NCI-H2196 (cell line): ENCODE results near the gene TMEM218.

Source experiments
- DNase-seq: peaks from one replicate; lab custom pipeline; 2025; ENCODE audit not compliant: unreplicated experiment; lab: John Stamatoyannopoulos, UW

TMEM218 gene

DNA sequence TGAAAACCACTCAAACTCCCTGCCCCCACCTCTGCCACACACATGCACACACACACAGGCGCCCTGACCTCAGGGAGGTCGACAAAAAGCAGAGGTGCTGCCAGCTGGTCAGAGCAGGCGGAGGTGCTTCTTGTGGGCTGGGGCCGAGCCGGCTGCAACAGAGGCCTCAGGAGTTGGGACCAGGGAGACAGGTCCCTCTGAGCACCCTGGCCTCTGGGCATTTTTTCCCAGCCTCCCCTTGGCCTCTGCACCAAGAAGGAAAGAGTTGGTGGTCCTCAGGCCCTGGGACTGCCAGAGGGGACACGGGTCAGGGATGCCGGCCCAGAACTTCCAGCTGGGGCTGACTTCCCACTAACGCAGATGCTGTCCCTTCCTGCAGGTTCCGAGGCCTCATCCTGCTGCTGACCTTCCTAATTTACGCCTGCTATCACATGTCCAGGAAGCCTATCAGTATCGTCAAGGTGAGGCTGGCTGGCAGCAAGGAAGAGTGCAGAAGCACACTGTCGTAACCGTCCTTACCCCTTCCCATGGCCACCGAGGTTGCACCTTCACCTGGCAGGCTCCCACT, 35.0 kb downstream of the TMEM218 start:
- no peak for DNase-seq

DNA sequence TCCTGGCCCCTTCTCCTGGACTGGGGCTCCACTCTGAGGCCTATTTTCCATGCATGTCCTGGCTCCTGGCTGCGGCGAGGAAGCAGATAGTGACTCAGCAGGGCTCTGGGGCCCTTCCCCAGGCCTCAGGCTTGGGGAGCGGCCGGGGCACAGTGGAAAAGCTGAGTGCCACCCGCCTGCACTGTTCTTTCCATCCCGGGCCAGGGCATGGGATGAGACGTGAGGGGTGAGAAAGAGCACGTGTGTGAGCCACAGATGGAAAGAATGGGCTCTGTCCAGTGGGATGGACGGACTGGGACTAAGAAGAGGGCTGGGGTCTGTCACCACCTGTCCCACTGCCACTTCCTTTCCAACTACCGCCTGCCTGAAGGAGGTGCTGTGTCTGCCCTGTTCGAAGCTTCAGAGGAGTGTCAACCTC, 35.5 kb downstream of the TMEM218 start:
- DNase-seq = no peak

DNA sequence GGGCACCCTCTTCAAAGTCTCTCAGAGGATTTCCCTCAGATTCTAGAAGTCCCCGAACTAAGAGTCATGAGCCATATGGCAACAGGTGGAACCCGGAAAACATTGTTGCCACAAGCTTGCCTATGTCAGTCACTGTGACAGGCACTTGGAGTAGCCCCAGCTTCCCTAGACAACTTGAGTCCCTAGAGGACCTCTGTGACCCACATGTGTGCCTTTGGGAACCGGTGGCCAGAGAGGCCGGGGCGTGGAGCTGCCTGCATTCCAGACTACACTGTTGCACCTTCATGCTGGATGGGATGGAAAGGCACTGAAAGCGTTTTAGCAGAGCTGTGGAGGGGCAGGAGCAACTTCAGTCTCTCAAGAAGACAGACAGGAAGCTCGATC, 36.2 kb downstream of the TMEM218 start:
- DNase-seq = no peak

DNA sequence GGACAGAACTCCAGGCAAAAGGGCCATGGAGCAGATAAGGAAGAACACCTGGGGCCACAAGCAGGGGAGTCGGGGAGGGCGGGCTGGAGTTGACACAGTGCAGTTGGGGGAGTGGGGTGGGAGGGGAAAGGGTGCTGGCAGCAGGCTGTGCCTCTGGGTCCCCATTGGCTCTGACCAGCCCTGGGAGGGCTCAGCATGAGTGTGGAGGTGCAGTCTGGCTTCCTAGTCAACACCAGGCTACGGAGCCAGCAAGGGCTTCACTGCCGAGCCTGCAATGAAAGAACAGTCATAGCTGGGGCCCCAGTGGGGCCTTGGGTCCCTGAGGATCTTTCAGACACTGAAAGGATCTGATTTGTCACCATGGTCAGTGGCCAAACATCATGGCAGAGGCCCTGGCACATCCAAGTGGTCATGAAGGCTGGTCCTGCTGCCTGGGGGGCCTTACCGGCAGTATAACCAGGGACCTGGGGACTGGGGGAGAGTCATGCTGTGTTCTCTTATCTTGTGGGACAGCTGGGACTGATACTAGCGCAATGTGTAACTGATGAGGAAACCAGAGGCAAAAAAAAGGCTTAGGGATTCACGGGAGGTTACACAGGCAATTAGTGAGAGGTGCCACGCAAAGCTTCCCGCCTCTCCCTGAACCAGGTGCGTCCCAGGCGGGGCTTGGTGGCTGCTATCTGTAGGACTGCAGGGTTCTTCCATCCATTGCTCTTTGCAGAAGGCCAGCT, 36.8 kb downstream of the TMEM218 start:
- DNase-seq = no peak

DNA sequence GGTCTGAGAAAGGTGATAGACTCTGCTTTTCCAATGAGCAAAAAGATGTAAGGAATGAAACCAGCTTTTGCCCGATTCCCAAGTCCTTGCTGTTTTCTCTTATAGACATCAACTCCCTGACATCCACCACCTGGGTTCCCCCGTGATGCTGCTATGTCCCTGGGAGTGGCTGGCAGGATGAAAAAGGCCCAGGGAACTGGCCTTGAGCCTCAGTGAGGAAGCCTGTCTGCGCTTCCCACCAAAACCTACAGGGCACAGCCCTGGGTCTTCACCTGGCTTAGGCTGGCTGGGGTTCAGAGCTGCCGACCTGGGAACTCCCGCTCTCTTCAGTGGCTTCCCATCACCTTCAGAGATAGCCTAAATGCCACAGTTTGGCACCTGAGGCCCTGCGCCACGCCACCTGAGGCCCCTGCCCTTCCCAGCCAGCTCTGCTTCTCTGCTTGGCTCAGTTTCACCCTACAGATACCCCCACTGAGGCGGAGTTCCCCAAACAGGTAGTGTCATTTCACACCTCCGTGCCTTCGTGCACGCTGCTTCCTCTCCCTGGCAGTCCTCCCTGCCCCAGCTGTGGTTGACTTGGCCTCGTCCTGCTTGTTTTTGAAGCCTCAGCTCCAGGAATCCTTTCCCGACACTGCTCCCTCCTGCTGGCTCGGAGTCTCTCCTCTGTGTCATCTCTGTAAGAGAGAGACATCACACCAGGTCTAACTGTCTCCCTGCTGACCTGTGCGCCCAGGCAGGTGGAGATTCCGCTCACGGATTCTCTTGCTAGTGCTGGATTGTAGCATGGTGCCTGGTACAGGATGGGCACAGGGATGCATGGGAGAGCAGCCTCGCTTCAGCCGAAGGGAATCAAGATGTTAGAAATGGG, 37.6 kb downstream of the TMEM218 start:
- no peak for DNase-seq

DNA sequence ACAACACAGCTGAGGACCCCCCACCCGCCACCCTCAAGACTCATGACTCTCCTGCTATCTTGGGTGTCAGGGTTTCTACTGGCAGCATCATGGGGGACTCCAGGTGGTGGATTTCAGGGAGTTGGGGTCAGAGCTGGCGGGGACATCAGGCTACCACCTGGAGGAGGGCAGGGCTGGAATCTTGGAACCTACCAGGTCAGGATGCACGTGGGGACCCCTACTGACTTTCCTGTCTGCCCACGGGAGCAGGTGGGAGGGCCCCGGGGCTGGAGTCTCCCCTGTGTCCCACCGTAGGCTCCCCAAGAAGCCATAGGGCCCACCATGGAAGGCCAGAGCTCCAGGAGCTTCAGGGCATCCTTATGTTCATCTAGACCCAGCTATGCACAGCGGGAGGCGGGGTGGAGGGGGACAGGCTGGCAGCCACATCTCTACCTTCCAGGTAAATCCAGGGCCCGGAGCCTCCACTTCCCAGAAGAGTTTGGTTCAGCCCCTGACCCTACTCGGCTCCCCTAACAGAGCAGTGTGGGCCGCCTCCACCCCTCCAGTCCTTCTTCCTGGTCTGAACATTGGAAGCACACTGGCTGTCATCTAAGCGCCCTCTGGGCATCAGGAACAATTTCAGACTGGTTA, 38.4 kb downstream of the TMEM218 start:
- DNase-seq = no peak

DNA sequence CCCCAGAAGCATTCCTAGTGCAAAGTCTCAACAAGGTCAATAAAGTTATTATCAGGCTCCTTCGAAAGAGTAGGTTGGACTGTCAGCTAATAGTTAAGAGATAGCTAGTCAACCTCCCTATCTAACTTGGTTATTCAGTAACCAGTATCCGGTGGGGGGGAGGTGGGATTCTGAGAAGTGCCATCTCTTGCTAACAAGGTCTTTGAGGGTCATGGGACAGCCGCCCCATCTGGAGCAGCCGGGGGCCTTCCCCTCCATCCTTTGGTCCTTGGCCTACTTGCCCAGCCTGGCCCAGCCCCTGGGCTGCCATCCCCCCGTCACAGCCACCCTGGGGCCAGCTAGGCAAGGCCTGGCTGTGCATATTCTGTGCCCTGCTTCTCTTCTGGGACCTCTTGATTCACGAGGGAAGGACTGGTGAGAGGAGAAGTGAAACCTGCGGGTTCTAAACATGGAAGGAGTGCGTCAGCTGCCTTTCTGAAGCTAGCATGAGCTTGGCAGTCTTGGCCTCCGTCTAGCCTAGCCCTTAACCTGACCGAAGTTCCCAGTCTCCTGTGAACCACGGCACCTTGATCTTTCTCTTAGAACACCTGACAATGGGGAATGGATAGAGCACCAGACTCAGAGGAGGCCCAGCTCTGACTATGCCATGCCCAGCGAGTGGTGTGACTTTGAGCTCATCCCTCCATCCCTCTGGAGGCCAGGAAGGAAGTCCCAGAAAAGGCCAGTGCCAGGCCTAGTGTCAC, 39.0 kb downstream of the TMEM218 start:
- no peak for DNase-seq

DNA sequence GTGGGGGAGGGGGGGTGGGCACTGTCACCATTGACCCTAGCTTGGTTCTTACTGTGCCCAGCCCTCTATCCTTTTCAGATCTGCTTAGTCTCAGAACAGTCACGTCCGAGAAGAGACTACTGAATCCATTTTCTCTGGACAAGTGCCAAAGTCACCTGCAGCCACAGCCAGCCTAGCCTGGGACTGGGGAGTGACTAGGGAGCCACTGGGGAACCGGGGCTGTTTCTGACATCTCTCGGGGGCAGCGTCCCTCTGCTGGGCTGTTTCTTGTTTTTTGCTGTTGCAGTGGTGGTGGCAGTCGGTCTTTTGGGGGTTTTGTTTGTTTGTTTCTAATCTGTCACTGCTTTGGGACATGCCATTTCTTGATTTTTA, 39.6 kb downstream of the TMEM218 start:
- DNase-seq = no peak

DNA sequence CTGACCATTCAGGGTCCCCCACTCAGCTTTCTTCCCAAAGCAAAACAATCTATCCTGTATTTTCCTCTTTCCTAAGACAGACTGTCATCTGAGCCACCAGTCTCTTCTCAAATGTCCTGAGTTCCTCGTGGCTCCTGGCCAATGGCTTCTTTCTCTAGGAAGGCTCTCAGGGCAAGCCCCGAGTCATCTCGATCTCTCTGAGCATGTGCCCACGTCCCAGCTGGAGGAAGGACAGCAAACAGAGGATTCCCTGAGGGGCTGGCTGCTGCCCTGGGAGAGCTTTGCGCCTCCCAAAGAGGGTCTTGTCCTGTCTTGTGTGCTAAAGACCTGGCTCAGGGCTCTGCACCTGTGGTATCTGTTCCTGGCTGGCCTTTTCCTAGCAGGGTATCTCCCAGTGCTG, 40.0 kb downstream of the TMEM218 start:
- peak; percentile 6 for DNase-seq

DNA sequence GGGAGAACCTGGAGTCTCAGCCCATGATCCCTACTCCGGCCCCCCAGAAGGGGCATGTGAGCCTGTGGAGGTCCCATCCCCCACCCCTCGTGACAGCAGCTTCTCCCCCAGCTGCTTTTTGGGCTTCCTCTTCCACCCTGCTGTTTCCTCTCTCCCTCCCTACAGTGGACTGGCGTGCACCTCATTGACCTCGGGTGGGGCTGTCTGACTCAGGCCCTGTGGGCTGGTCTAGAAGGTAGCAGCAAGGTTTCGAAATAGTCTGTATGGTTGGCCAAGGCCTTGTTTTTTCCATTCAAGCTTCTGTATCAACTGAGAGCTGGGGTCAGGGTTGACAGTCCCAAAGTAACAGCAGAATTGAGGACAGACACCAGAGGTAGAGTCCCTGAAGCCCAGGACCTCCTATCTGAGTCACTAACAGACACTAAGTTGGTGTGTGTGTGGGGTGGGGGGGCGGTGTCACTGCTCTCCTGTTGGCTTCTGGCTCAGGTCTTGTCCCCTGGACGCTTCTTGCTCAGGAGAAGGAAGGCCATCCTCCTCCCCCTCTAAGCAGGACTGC, 40.6 kb downstream of the TMEM218 start:
- no peak for DNase-seq

DNA sequence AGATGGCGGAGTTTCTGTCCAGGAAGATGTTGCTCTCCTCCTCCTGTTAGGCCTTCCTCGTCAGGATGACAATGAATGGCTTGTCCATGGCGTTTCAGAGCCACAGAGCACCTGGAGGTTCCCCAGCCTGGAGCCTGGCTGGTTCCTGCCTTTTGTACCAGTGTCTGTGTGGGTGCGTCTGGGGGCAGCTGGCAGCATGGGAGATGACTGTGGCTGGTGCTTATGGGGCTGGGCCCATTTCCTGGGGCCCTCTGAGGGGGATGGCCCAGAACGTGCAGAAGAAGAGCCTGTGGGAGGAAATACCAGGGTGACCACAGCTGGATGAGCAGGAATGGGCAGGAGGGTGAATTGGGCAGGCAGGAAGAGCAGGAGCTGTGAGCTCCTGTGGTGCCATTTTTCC, 41.6 kb downstream of the TMEM218 start:
- DNase-seq = peak; percentile 28

DNA sequence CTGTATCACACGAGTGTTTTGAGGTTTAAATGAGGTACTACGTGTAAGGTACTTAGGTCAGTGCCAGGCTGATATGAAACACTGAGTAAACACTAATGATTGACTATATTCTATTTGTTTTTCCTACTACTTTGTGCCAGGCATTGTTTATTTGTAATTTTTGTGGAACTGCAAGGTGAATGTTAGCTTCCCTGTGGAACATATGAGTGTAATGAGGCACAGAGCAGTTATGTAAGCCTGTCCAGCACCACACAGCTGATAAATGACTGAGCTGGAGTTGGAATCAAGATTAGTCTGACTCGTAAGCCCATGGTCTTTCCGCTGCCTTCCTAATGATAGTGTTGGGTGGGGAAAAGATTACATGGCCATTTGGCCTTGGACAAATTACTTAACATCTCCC, 42.4 kb downstream of the TMEM218 start:
- DNase-seq = no peak

DNA sequence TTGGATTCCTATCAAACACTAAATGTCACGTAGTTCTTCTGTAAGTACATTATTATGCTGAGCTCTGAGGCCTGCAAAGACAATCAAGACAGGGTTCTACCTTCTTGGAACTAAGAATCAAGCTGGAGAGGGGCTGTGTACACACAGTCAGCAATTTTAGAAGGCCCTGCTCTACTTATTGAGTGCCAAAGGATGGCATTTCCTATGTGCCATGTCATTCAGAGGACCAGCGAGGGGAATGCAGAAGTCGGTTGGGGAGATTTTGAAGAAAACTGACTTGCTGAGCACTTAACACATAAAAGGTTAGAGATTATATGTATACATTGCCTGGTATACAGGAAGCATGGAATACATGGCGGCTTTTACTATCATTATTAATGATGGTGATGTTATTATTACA, 43.1 kb downstream of the TMEM218 start:
- DNase-seq = no peak

DNA sequence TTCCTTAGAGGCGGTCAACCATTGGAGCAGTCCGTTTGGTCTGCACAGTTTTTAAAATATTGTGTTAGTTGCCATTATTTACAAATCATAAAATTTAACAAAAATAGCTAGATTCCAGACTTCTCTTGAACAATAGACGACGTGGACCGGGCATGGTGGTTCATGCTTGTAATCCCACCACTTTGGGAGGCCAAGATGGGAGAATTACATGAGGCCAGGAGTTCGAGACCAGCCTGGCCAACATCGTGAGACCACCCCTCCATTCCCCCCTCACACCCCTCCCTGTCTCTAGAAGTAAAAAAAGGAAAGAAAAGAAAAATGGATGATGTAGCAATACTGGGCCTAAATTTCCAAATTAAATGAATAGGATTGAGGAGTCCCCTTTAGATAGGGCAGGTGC, 47.4 kb downstream of the TMEM218 start:
- DNase-seq = no peak

DNA sequence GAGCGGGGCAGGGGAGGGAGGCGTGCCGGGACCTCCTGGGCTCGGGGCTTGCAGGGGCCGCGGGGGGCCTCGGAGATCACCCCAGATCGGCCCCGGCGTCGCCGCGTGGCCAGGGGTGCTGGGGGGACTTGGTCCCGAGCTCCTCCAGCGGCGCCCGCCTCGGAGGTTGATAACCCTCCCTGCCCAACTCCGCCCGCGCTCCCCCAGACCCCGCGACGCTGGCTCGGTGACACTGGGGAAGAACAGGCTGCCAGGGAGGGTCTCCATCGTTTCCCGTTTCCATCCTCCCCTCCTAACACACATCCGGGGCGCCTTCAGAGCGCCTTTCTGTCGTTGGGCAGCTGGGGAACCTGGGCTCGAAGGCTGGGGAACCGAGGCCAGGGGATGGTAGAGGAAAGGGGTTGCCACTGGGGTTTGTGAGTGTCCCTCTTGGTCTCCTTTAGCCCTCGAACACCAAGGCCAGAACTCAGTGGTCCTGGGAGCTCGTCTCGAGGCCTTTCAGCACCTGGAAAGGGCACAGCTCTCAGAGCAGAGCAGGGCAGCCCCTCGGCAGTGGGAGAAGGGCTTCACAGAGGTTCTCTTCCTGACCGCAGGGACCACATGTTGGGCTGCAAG, 47.9 kb downstream of the TMEM218 start:
- DNase-seq = no peak

DNA sequence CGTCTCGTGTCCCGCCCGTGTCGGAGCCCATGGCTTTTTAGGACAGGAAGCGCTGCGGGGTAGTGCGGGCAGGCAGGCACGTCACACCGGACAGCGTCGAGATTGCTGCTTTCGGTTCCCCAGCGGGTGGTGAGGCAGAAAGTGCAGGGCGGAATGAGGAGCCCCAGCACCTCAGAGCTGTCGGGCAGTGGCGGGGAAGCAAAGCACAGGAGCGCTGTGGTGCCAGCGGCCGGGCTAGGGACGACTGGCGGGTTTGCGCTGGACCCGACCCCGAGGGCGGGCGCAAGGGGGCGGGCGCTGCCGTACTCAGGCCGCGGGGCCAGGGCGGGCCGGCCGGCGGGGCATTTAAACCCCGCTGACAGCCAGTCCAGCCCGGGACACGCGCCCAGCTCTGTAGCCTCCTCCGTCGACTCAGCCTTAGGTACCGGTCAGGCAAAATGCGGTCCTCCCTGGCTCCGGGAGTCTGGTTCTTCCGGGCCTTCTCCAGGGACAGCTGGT, 48.4 kb downstream of the TMEM218 start, which contains the start of gene SLC37A2:
Gene SLC37A2 (plus strand): TSS at position 375 of the 498 bp plus-strand sequence. CDS start 63 bp downstream, at position 438.
- DNase-seq = peak; percentile 32

DNA sequence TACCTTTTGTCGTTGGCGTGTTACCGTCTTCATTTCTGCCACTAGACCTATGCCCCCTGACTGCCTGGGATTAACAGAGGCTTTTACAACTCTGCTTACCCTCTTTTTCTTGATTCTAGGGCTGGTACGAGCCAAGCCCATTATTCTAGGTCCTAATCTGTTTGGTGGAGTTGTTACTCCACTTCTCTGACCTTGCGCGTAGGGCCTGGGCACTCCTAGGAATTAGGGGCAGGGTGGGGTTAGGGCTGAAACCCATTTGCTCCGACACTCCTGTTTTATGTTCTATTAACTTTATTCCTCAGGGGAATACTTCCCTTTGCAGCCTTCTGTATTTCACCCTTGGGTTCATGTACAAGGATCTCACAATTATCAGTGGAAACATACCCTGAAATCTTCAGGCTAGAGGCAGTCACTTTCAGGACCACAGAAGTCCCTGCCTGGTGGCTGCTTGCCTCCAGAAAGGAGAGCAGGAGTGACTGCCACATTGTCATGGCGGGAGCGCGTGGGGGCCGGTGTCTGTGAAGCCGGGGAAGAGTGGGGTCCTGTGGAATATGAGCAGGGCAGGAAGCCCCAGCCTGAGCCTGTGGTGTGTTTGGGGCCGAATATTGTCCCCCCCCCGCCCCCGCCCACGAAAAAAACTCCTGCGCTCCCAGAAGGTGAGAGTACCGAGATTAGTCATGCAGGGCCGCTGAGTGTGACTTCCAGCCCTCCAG, 49.1 kb downstream of the TMEM218 start:
- DNase-seq = no peak

DNA sequence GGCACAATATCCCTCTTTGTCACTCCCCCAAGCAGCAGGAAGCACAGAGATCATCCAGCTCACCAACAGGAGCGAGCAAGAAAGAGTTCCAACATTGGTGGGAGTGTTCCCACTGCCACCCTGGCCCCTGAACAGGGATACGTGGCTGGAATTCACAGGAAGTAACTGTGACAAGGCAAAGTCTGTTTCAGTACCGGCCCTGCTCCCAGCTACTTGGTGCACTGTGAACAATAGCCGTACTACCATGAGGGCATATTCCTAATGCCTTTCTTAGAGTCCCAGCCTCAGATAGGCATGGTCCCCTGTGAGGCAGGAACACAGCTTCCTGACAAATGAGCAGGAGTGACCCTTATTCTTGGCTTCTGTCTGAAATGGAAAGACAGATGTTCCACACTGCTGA, 50.1 kb downstream of the TMEM218 start:
- DNase-seq = no peak

DNA sequence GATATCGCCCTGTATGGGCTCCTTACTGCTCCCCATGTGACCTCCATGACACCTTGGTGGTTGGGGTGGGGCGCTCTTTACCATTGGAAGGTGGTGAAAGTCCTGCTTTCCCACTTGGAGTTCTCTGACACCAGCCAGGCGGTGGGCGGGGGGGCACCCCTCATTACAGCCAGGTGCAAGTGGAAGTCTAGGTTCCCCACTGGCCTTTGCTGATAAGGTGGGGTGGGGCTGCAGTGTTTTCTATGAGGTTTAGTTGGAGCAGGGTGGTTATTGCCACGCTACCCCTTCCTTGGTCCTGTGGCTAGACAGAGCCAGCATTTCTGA, 53.8 kb downstream of the TMEM218 start:
- no peak for DNase-seq
